KMS-11 (cell line): ENCODE results near the gene DNAH1.

ENCODE experiments used
- H2AFZ ChIP-seq: fragments of 200-600 bp; sonication (generic); 2 replicates; pipeline ENCODE4 v1.6.1; 2016; ENCODE audit warnings: antibody characterized with exemption, mixed run types, low read depth
- H3K27ac ChIP-seq: fragments of 200-600 bp; sonication (generic); 2 replicates; pipeline ENCODE4 v1.6.1; 2016; ENCODE audit warnings: mild to moderate bottlenecking, mixed run types
- H3K27me3 ChIP-seq: fragments of 200-600 bp; sonication (generic); 2 replicates; pipeline ENCODE4 v1.6.1; 2017; ENCODE audit warnings: mild to moderate bottlenecking, low read depth, mixed run types, moderate library complexity; ENCODE audit not compliant: insufficient read depth
- H3K36me3 ChIP-seq: fragments of 200-600 bp; sonication (generic); 2 replicates; pipeline ENCODE4 v1.6.1; 2017; ENCODE audit warnings: mild to moderate bottlenecking, mixed run types; ENCODE audit not compliant: insufficient read depth
- H3K4me1 ChIP-seq: fragments of 200-600 bp; sonication (generic); 2 replicates; pipeline ENCODE4 v1.6.1; 2016; ENCODE audit warnings: mild to moderate bottlenecking, low read depth, mixed run types; ENCODE audit not compliant: poor library complexity, severe bottlenecking
- H3K4me2 ChIP-seq: fragments of 200-600 bp; sonication (generic); 2 replicates; pipeline ENCODE4 v1.7.0; 2016; ENCODE audit warnings: mild to moderate bottlenecking, mixed run types
- H3K4me3 ChIP-seq: fragments of 200-600 bp; sonication (generic); IDR thresholded peaks from 2 replicates; pipeline ENCODE4 v1.6.1; 2017; ENCODE audit warnings: low read depth, low read length, mixed read lengths; ENCODE audit not compliant: insufficient read depth
- H3K79me2 ChIP-seq: fragments of 200-600 bp; sonication (generic); 2 replicates; pipeline ENCODE4 v1.6.1; 2016; ENCODE audit warnings: low read depth, mixed run types; ENCODE audit not compliant: insufficient read depth
- H3K9ac ChIP-seq: fragments of 200-600 bp; sonication (generic); 2 replicates; pipeline ENCODE4 v1.6.1; 2016; ENCODE audit warnings: mild to moderate bottlenecking, mixed run types
- H4K20me1 ChIP-seq: fragments of 200-600 bp; sonication (generic); 2 replicates; pipeline ENCODE4 v1.6.1; 2016; ENCODE audit warnings: mild to moderate bottlenecking, mixed run types; ENCODE audit not compliant: insufficient read depth
- CTCF ChIP-seq: fragments of 200-600 bp; sonication (generic); conservative IDR thresholded peaks from 2 replicates; pipeline ENCODE4 v1.6.1; 2017; ENCODE audit warnings: low read depth, mild to moderate bottlenecking, antibody characterized with exemption, low read length, moderate library complexity, mixed read lengths

DNAH1 gene

GRCh38 chr3:52352566-52352965 is 36.4 kb downstream of the DNAH1 start:
- Histone ChIP-seq H3K36me3 (no peaks in the 10 kb centered on the region), H3K79me2 (no peaks in the 10 kb centered on the region), H4K20me1 (no peaks in the 10 kb centered on the region), H3K4me3 (no peak overlapping the region), H3K4me1 (no peaks in the 10 kb centered on the region), H3K9ac (no peak overlapping the region), H2AFZ (no peak overlapping the region), H3K4me2 (no peak overlapping the region), H3K27me3 (no peaks in the 10 kb centered on the region), H3K27ac (no peak overlapping the region)
- TF ChIP-seq CTCF, result no peak

GRCh38 chr3:52353291-52353855 is 37.3 kb downstream of the DNAH1 start:
- H3K36me3 ChIP-seq, result no peaks in the 10 kb centered on the region
- no peaks in the 10 kb centered on the region for H4K20me1 ChIP-seq
- no peaks in the 10 kb centered on the region for H3K4me1 ChIP-seq
- H2AFZ ChIP-seq, result no peak overlapping the region
- no peak for TF ChIP-seq CTCF
- no peaks in the 10 kb centered on the region for H3K79me2 ChIP-seq
- no peak overlapping the region for H3K9ac ChIP-seq
- no peak overlapping the region for H3K4me3 ChIP-seq
- no peak overlapping the region for H3K27ac ChIP-seq
- no peaks in the 10 kb centered on the region for H3K27me3 ChIP-seq
- H3K4me2 ChIP-seq, result no peak overlapping the region

GRCh38 chr3:52354676-52355075 is 38.6 kb downstream of the DNAH1 start:
- H3K4me3 ChIP-seq, result no peak overlapping the region
- no peaks in the 10 kb centered on the region for H3K36me3 ChIP-seq
- no peaks in the 10 kb centered on the region for H3K27me3 ChIP-seq
- no peak overlapping the region for H3K9ac ChIP-seq
- no peak overlapping the region for H2AFZ ChIP-seq
- H3K4me1 ChIP-seq, result no peaks in the 10 kb centered on the region
- H4K20me1 ChIP-seq, result no peaks in the 10 kb centered on the region
- no peaks in the 10 kb centered on the region for H3K79me2 ChIP-seq
- no peak for TF ChIP-seq CTCF
- no peak overlapping the region for H3K27ac ChIP-seq
- no peak overlapping the region for H3K4me2 ChIP-seq

- H3K27me3 ChIP-seq, result no peaks in the 10 kb centered on the region
- no peak overlapping the region for H3K4me3 ChIP-seq
- no peaks in the 10 kb centered on the region for H3K36me3 ChIP-seq
- no peak for TF ChIP-seq CTCF
- H3K27ac ChIP-seq, result no peak overlapping the region
- H3K4me1 ChIP-seq, result no peaks in the 10 kb centered on the region
- no peaks in the 10 kb centered on the region for H4K20me1 ChIP-seq
- H3K79me2 ChIP-seq, result no peaks in the 10 kb centered on the region
- no peak overlapping the region for H2AFZ ChIP-seq
- no peak overlapping the region for H3K9ac ChIP-seq
- H3K4me2 ChIP-seq, result no peak overlapping the region
Measured at GRCh38 chr3:52355526-52355925, 39.4 kb downstream of the DNAH1 start.
